ENCODE data around the gene TRMT2A.

The TRMT2A gene

GRCh38 chr22:20087319-20088262 lies 29.4 kb downstream of the TRMT2A start:
- no peak for DNase-seq (ENCODE audit: low read depth in 1 of 2, low spot score in 1 of 2)
- in situ Hi-C loops (cut with HindIII; ENCODE audit: low pct_unique_long_range_greater_than_20kb, low sequenced_read_pairs): no loop called here
- no peak for TF ChIP-seq JUND (IDR thresholded peaks at IDR 0.05; ENCODE audit: low read depth)

GRCh38 chr22:20086763-20087162 lies 30.3 kb downstream of the TRMT2A start:
- no peak for TF ChIP-seq JUND (IDR thresholded peaks at IDR 0.05; ENCODE audit: low read depth)
- DNase-seq (ENCODE audit: low read depth in 1 of 2, low spot score in 1 of 2): no peak
- in situ Hi-C loops (cut with HindIII; ENCODE audit: low pct_unique_long_range_greater_than_20kb, low sequenced_read_pairs): no loop called here

- TF ChIP-seq JUND (IDR thresholded peaks at IDR 0.05; ENCODE audit: low read depth): no peak
- in situ Hi-C loops (cut with HindIII; ENCODE audit: low pct_unique_long_range_greater_than_20kb, low sequenced_read_pairs): no loop called here
- DNase-seq (ENCODE audit: low read depth in 1 of 2, low spot score in 1 of 2): no peak
These were observed 30.9 kb downstream of the TRMT2A start for GRCh38 chr22:20086101-20086599.

- in situ Hi-C loops (cut with HindIII; ENCODE audit: low pct_unique_long_range_greater_than_20kb, low sequenced_read_pairs): no loop called here
- no peak for TF ChIP-seq JUND (IDR thresholded peaks at IDR 0.05; ENCODE audit: low read depth)
- no peak for DNase-seq (ENCODE audit: low read depth in 1 of 2, low spot score in 1 of 2)
These were observed 31.4 kb downstream of the TRMT2A start for GRCh38 chr22:20085651-20086050.

GRCh38 chr22:20084547-20085413 lies 32.2 kb downstream of the TRMT2A start:
- in situ Hi-C loops (cut with HindIII; ENCODE audit: low pct_unique_long_range_greater_than_20kb, low sequenced_read_pairs): no loop called here
- DNase-seq (ENCODE audit: low read depth in 1 of 2, low spot score in 1 of 2): peak in 1 of 2 experiments; percentile 42
- no peak for TF ChIP-seq JUND (IDR thresholded peaks at IDR 0.05; ENCODE audit: low read depth)

- in situ Hi-C loops (cut with HindIII; ENCODE audit: low pct_unique_long_range_greater_than_20kb, low sequenced_read_pairs): no loop called here
- TF ChIP-seq JUND (IDR thresholded peaks at IDR 0.05; ENCODE audit: low read depth): no peak
- DNase-seq (ENCODE audit: low read depth in 1 of 2, low spot score in 1 of 2): no peak
These were observed 33.0 kb downstream of the TRMT2A start for GRCh38 chr22:20083891-20084546.

- DNase-seq (ENCODE audit: low read depth in 1 of 2, low spot score in 1 of 2): no peak
- in situ Hi-C loops (cut with HindIII; ENCODE audit: low pct_unique_long_range_greater_than_20kb, low sequenced_read_pairs): no loop called here
- TF ChIP-seq JUND (IDR thresholded peaks at IDR 0.05; ENCODE audit: low read depth): no peak
These were observed 33.7 kb downstream of the TRMT2A start for GRCh38 chr22:20083157-20083890.

- TF ChIP-seq JUND (IDR thresholded peaks at IDR 0.05; ENCODE audit: low read depth): no peak
- peak in 1 of 2 experiments; percentile 56 for DNase-seq (ENCODE audit: low read depth in 1 of 2, low spot score in 1 of 2)
- in situ Hi-C loops (cut with HindIII; ENCODE audit: low pct_unique_long_range_greater_than_20kb, low sequenced_read_pairs): no loop called here
These were observed 36.0 kb downstream of the TRMT2A start for GRCh38 chr22:20080776-20081654.

- no peak for TF ChIP-seq JUND (IDR thresholded peaks at IDR 0.05; ENCODE audit: low read depth)
- in situ Hi-C loops (cut with HindIII; ENCODE audit: low pct_unique_long_range_greater_than_20kb, low sequenced_read_pairs): no loop called here
- DNase-seq (ENCODE audit: low read depth in 1 of 2, low spot score in 1 of 2): peak in 1 of 2 experiments; percentile 44
These were observed 36.6 kb downstream of the TRMT2A start for GRCh38 chr22:20080445-20080775.

GRCh38 chr22:20079745-20080444 lies 37.1 kb downstream of the TRMT2A start, which contains the start of gene DGCR8:
DGCR8 (plus strand) TSS chr22:20080241; CDS start chr22:20085964, 5,723 bp downstream.
- in situ Hi-C loops (cut with HindIII; ENCODE audit: low pct_unique_long_range_greater_than_20kb, low sequenced_read_pairs): no loop called here
- no peak for TF ChIP-seq JUND (IDR thresholded peaks at IDR 0.05; ENCODE audit: low read depth)
- DNase-seq (ENCODE audit: low read depth in 1 of 2, low spot score in 1 of 2): peak; percentile 91 to 96
